Stomach (tissue), 9 donors: ENCODE measurements around the gene CD53. TPM values are rescaled to one million over a fixed set of nuclear protein-coding genes. Genes with fewer than 3 reads are reported as not detected.

Experiments used
- DNase-seq, 2 donors: peaks; one replicate each; pipeline versions ENCODE4 v3.0.0 to v3.0.0-alpha.2; 2013 to 2019
- H3K27ac ChIP-seq, 5 donors: fragments of 200-600 bp in 4 of 5; sonication (generic) in 4 of 5; one replicate each; pipeline ENCODE4 v1.5.1; 2013 to 2019; ENCODE audit warnings: mild to moderate bottlenecking in 1 of 5, moderate library complexity in 1 of 5
- H3K27me3 ChIP-seq, 3 donors: fragments of 200-600 bp; sonication (generic); one replicate each; pipeline ENCODE4 v1.5.1; 2017 to 2019; ENCODE audit warnings: mixed run types in 1 of 3
- H3K36me3 ChIP-seq, 4 donors: fragments of 200-600 bp; sonication (generic); 1 replicate in 3 of 4; 2 replicates in 1 of 4; pipeline ENCODE4 v1.5.1; 2016 to 2019
- H3K4me1 ChIP-seq, 4 donors: fragments of 200-600 bp; sonication (generic); one replicate each; pipeline ENCODE4 v1.5.1; 2016 to 2019
- H3K4me3 ChIP-seq, 4 donors: fragments of 200-600 bp; sonication (generic) in 3 of 4; one replicate each; pipeline ENCODE4 v1.5.1; 2016 to 2019; ENCODE audit warnings: mild to moderate bottlenecking in 1 of 4
- H3K9me3 ChIP-seq, 4 donors: fragments of 200-600 bp; sonication (generic); one replicate each; pipeline ENCODE4 v1.5.1; 2016 to 2019
- CTCF ChIP-seq, 7 experiments: fragments of 450-650 bp in 4 of 7; fragments of 200-600 bp in 3 of 7; sonication (generic) in 3 of 7; IDR thresholded peaks; one replicate each; pipeline ENCODE4 v1.5.1; 2016 to 2019; ENCODE audit warnings: antibody characterized with exemption in 7 of 7, control low read depth in 2 of 7, mild to moderate bottlenecking in 1 of 7
- EP300 ChIP-seq: sonication (generic); formaldehyde crosslinking; IDR thresholded peaks from one replicate; pipeline ENCODE4 v1.6.1; 2017; ENCODE audit warnings: antibody characterized with exemption
- POLR2A ChIP-seq, 4 donors: fragments of 450-650 bp; IDR thresholded peaks; one replicate each; pipeline ENCODE4 v1.6.1; 2016; ENCODE audit warnings: antibody characterized with exemption in 4 of 4, control low read depth in 2 of 4, mild to moderate bottlenecking in 1 of 4, moderate library complexity in 1 of 4
- POLR2AphosphoS5 ChIP-seq, 3 donors: sonication (generic); formaldehyde crosslinking; IDR thresholded peaks; one replicate each; pipeline ENCODE4 v1.6.1; 2016; ENCODE audit warnings: antibody characterized with exemption in 3 of 3
- WGBS, 5 donors: extraction: QIAGEN DNeasy Blood & Tissue Kit in 3 of 5; methylation state at CpG; one replicate each; pipeline versions ENCODE4 v1.1.5 to v1.1.7; 2013 to 2018; 5-methylcytosine and 5-hydroxymethylcytosine counted together
- intact Hi-C: fragments of 100-400 bp; cut with DNase I; formaldehyde crosslinking; loops from one replicate; pipeline ENCODE4 v1.15.1; 2023; ENCODE audit warnings: low total_unique reads
- polyA plus RNA-seq, 3 donors: library from polyadenylated mRNA; stranded (reverse); fragments of 200-250 nt; gene quantifications; one replicate each; pipeline ENCODE4 v1.2.3, GENCODE V29; 2013
- total RNA-seq, 5 donors: library from RNA; depleted of rRNA; stranded (reverse); fragments of >200 nt; gene quantifications; one replicate each; pipeline versions ENCODE4 v1.1.0 to v1.2.3, GENCODE V29; 2014 to 2016
- donor health status: healthy with polysubstance abuse.
- donor health status: Bipolar disorder and iron deficiency.
- donor health status: healthy.

Gene CD53
- total and polyA plus RNA-seq, 8 donors, result 3.1 to 70.6 (median 23.0) TPM; not detected in 1

DNA sequence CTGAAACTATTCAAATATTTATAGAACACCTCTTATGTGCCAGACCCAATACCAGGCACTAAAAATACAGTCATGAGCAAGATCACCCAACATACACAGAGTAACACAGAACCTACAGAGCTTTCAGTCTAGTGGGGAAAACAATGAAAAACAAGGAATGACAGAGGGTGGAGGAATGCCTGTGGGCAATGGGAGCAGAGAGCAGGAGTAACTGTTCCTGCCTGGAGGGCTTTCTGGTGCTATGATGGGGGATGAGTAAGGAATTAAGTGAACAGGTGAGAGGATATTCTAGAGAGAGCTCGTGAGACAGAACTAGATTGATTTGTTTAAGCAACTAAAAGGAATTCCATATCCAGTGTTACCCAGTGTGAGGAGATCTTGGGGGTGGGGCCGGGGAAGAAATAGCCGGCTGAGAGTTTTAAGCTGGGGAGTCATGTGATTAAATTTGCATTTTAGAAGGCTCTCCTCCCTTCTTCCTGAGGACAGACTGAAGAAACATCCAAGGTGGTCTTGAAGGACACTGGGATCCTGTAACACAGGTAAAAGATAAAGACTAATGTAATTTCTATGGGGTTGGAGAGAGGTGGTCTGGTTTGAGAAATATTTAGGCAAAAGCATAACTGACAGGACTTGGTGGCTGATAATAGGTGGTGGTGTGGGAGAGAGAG lies 2.1 kb upstream of the CD53 start:
- no peaks in the 10 kb centered on the region for H3K27me3 ChIP-seq
- no peak for DNase-seq
- no peaks in the 10 kb centered on the region for H3K36me3 ChIP-seq
- 36 to 44% (median 39%) methylated on average over 3 of the region's 3 CpGs for WGBS, 5 donors
- H3K9me3 ChIP-seq, result peaks cover 3 to 13% (median 11%) of the 10 kb centered on the region in 4 donors
- no peak for TF ChIP-seq EP300
- no peak for TF ChIP-seq POLR2AphosphoS5 (IDR thresholded peaks at IDR 0.05)
- no peak for TF ChIP-seq POLR2A (IDR thresholded peaks at IDR 0.05)
- TF ChIP-seq CTCF (IDR thresholded peaks at IDR 0.05), result no peak
- no peak overlapping the region for H3K27ac ChIP-seq
- no peaks in the 10 kb centered on the region for H3K4me1 ChIP-seq
- no peak overlapping the region for H3K4me3 ChIP-seq
- intact Hi-C loops, result no loop called here

GRCh38 chr1:110872366-110872744 lies 593 bp upstream of the CD53 start:
- Histone ChIP-seq H3K9me3 (peaks cover 3 to 12% (median 9%) of the 10 kb centered on the region in 4 donors), H3K4me3 (no peak overlapping the region), H3K36me3 (no peaks in the 10 kb centered on the region), H3K27me3 (no peaks in the 10 kb centered on the region), H3K4me1 (peaks cover 0 to 3% (median 0%) of the 10 kb centered on the region in 4 donors), H3K27ac (peak overlapping the region; percentile 56 to 86 (median 73))
- DNase-seq, result no peak
- 59 to 68% (median 68%) methylated on average over 2 of the region's 2 CpGs for WGBS, 5 donors
- intact Hi-C loops, result no loop called here
- TF ChIP-seq EP300, result no peak
- TF ChIP-seq POLR2AphosphoS5 (IDR thresholded peaks at IDR 0.05), result no peak
- TF ChIP-seq CTCF (IDR thresholded peaks at IDR 0.05), result no peak
- TF ChIP-seq POLR2A (IDR thresholded peaks at IDR 0.05), result no peak

DNA sequence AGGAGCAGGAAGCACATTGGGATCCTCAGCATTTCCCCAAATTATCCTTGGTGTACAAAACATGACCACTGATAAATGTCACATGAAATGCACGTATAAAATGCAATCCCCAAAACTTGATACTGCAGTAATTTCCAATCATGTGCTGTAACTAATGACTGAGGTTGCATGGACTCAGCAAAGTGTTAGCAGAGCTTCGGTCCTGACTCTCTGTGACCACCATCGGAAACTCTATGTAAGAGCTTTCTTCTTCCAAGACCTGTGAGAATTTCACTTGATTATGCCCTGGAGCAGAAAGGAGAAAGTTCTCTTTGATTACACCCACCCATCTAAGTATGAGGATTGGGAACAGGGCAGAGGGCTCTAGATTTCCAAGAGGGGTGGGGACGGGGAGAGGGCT lies 908 bp downstream of the CD53 start:
- Histone ChIP-seq H3K4me3 (peak overlapping the region; percentile 26 to 40 (median 38)), H3K4me1 (peaks cover 0 to 5% (median 0%) of the 10 kb centered on the region in 4 donors), H3K27me3 (no peaks in the 10 kb centered on the region), H3K9me3 (peaks cover 0 to 3% (median 0%) of the 10 kb centered on the region in 4 donors), H3K36me3 (no peaks in the 10 kb centered on the region), H3K27ac (peak overlapping the region; percentile 21 to 86 (median 73))
- TF ChIP-seq POLR2A (IDR thresholded peaks at IDR 0.05), result no peak
- TF ChIP-seq CTCF (IDR thresholded peaks at IDR 0.05), result no peak
- no peak for TF ChIP-seq EP300
- no peak for TF ChIP-seq POLR2AphosphoS5 (IDR thresholded peaks at IDR 0.05)
- no peak for DNase-seq
- 72 to 86% (median 76%) methylated on average over 4 of the region's 4 CpGs for WGBS, 5 donors
- intact Hi-C loops, result no loop called here

GRCh38 chr1:110874324-110875215 lies 1.6 kb downstream of the CD53 start:
- TF ChIP-seq POLR2AphosphoS5 (IDR thresholded peaks at IDR 0.05) (no peak), EP300 (no peak), CTCF (IDR thresholded peaks at IDR 0.05) (no peak), POLR2A (IDR thresholded peaks at IDR 0.05) (no peak)
- H3K36me3 ChIP-seq, result no peaks in the 10 kb centered on the region
- H3K9me3 ChIP-seq, result peaks cover 0 to under 1% (median 0%) of the 10 kb centered on the region in 4 donors
- peaks cover 0 to 5% (median 0%) of the 10 kb centered on the region in 4 donors for H3K4me1 ChIP-seq
- WGBS, 5 donors, result 21 to 32% (median 28%) methylated on average over 3 of the region's 3 CpGs
- H3K27me3 ChIP-seq, result no peaks in the 10 kb centered on the region
- H3K27ac ChIP-seq, result peak overlapping the region; percentile 35 to 86 (median 73)
- intact Hi-C loops, result no loop called here
- H3K4me3 ChIP-seq, result peak overlapping the region; percentile 26 to 40 (median 38)
- no peak for DNase-seq
